Urinary bladder (tissue), 4 donors: ENCODE results near the gene GNG2. TPM values are rescaled to one million over a fixed set of nuclear protein-coding genes. Genes with fewer than 3 reads are reported as not detected.

Experiments
- DNase-seq: peaks from one replicate; pipeline ENCODE4 v3.0.0-alpha.2; 2015; ENCODE audit errors: extremely low spot score
- H3K27ac ChIP-seq: one replicate; pipeline ENCODE4 v1.5.1; 2013; ENCODE audit warnings: low read depth, mild to moderate bottlenecking, moderate library complexity
- H3K36me3 ChIP-seq: one replicate; pipeline ENCODE4 v1.6.1; 2013; ENCODE audit warnings: mild to moderate bottlenecking, moderate library complexity; ENCODE audit not compliant: insufficient read depth
- H3K4me1 ChIP-seq: one replicate; pipeline ENCODE4 v1.6.1; 2013; ENCODE audit warnings: mild to moderate bottlenecking, moderate library complexity; ENCODE audit not compliant: insufficient read depth
- H3K4me3 ChIP-seq: one replicate; pipeline ENCODE4 v1.5.1; 2013; ENCODE audit warnings: low read depth, low read length
- WGBS: extraction: QIAGEN DNeasy Blood & Tissue Kit; methylation state at CpG from one replicate; pipeline ENCODE4 v1.1.7; 2013; 5-methylcytosine and 5-hydroxymethylcytosine counted together
- polyA plus RNA-seq: library from polyadenylated mRNA; stranded (reverse); fragments of 200-250 nt; gene quantifications from one replicate; pipeline ENCODE4 v1.2.3, GENCODE V29; 2013
- total RNA-seq: library from RNA; depleted of rRNA; stranded (reverse); fragments of >200 nt; gene quantifications from one replicate; pipeline ENCODE4 v1.2.3, GENCODE V29; 2014
- donor health status: healthy with polysubstance abuse.
- donor health status: healthy.

The GNG2 gene
- total and polyA plus RNA-seq, 2 donors: 9.6 to 44.1 TPM

DNA sequence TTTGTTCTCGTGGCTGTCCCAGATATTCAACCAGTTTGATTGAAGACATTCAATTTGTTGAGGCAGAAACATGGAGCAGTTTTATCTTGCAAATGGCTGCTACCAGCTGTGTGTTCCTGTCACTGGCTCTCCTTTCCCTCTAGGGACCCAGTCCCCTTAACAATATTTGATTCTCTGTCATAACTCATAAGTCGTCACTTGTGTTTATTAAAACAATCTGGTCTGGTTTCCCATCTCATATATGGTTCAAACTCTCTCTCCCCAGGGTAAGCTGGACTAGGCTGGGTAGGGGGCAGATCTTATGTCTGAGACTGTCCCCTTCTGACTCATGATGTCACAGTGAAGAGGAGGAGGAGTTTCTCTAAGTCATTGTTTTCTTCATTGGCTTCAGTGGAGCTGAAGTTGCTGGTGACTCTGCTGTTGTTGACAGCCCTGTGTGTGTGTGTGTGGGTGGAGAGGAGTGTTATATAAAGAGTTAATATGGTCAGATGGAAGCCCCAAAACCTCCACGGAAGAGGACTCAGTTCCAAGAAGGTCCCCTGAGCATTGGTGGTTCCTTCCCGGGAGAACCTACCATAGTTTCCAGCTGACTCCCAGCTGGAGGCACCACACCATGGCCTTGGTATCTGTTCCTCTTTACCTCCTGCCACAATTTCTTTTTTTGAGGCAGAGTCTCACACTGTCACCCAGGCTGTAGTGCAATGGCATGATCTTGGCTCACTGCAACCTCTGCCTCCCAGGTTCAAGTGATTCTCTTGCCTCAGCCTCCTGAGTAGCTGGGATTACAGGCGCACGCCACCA is 16.1 kb upstream of the GNG2 start:
- Histone ChIP-seq H3K4me3 (no peak overlapping the region), H3K4me1 (no peaks in the 10 kb centered on the region), H3K27ac (no peak overlapping the region), H3K36me3 (no peaks in the 10 kb centered on the region)
- DNase-seq: no peak
- WGBS: 86% methylated on average over 6 of the region's 6 CpGs

- no peaks in the 10 kb centered on the region for H3K4me1 ChIP-seq
- WGBS: 85% methylated on average over 3 of the region's 3 CpGs
- H3K27ac ChIP-seq: no peak overlapping the region
- H3K4me3 ChIP-seq: no peak overlapping the region
- no peaks in the 10 kb centered on the region for H3K36me3 ChIP-seq
- DNase-seq: no peak
These were observed 14.6 kb upstream of the GNG2 start for GRCh38 chr14:51845811-51846210.

GRCh38 chr14:51846631-51847488 is 13.6 kb upstream of the GNG2 start:
- H3K36me3 ChIP-seq: no peaks in the 10 kb centered on the region
- H3K4me1 ChIP-seq: no peaks in the 10 kb centered on the region
- H3K27ac ChIP-seq: no peak overlapping the region
- peak; percentile 55 for DNase-seq
- H3K4me3 ChIP-seq: peak overlapping the region; percentile 13
- WGBS: 29% methylated on average over 16 of the region's 16 CpGs

DNA sequence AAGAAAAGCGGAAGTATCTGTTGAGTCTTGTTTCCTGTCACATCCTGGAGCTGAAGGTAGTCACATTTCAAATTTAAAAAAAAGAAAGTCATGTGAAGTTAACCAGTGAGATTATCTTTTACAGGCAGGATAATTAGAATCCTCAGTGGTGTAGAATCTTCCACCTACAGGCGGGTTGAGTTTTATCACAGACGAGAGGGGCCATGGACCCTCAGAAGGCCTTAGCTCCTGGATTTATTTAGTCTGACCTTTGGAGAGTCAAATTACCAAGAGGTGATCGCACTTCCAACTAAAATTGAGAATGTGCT is 13.0 kb upstream of the GNG2 start:
- Histone ChIP-seq H3K36me3 (no peaks in the 10 kb centered on the region), H3K27ac (no peak overlapping the region), H3K4me3 (no peak overlapping the region), H3K4me1 (no peaks in the 10 kb centered on the region)
- 73% methylated on average over 4 of the region's 4 CpGs for WGBS
- DNase-seq: no peak

- Histone ChIP-seq H3K27ac (no peak overlapping the region), H3K4me3 (no peak overlapping the region), H3K4me1 (no peaks in the 10 kb centered on the region), H3K36me3 (no peaks in the 10 kb centered on the region)
- 86% methylated on average over 4 of the region's 4 CpGs for whole genome bisulfite sequencing
- DNase-seq: no peak
These were observed 12.3 kb upstream of the GNG2 start for GRCh38 chr14:51848120-51848519.

DNA sequence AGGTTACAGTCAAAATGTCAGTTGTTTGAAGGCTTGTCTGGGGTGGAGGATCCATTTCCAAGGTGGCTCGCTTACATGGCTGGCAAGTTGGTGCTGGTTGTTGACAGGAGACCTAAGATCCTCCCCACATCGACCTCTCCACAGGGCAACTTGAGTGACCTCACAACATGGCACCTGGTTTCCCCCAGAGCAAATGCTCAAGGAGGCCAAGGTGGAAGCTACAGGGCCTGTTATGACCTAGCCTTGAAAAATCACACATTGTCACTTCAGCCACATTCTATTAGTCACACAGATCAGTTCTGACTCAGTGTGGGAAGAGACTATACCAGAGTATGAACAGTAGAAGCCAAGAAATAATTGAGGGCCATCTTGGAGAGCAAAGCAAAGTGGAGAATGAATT is 11.3 kb upstream of the GNG2 start:
- H3K36me3 ChIP-seq: no peaks in the 10 kb centered on the region
- H3K4me1 ChIP-seq: no peaks in the 10 kb centered on the region
- no peak overlapping the region for H3K4me3 ChIP-seq
- no peak overlapping the region for H3K27ac ChIP-seq
- DNase-seq: no peak
- WGBS: 89% methylated on average over 2 of the region's 2 CpGs

GRCh38 chr14:51850651-51851050 is 9.8 kb upstream of the GNG2 start:
- Histone ChIP-seq H3K36me3 (no peaks in the 10 kb centered on the region), H3K27ac (no peak overlapping the region), H3K4me3 (no peak overlapping the region), H3K4me1 (no peaks in the 10 kb centered on the region)
- 81% methylated on average over 1 of the region's 1 CpG for WGBS
- no peak for DNase-seq

DNA sequence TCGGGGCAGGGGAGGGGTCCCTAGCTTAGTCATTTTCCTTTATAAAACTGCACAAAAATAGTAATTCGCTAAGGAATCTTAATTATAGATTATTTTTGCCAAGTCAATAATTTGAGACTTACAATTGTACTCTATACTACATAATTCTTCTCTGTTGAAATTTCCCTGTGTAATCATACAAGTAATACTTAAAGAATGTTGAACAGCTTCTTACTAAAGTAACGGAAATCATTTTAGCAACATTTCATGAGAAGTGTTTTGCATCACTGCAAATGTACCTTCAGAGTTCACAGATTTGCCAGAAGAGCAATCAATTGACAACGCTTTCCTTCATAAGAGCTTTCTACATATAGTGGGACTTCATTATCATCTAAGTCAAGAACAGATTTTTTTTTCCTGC is 7.9 kb upstream of the GNG2 start:
- H3K4me1 ChIP-seq: no peaks in the 10 kb centered on the region
- no peaks in the 10 kb centered on the region for H3K36me3 ChIP-seq
- DNase-seq: no peak
- WGBS: 76% methylated on average over 4 of the region's 4 CpGs
- H3K4me3 ChIP-seq: no peak overlapping the region
- no peak overlapping the region for H3K27ac ChIP-seq

DNA sequence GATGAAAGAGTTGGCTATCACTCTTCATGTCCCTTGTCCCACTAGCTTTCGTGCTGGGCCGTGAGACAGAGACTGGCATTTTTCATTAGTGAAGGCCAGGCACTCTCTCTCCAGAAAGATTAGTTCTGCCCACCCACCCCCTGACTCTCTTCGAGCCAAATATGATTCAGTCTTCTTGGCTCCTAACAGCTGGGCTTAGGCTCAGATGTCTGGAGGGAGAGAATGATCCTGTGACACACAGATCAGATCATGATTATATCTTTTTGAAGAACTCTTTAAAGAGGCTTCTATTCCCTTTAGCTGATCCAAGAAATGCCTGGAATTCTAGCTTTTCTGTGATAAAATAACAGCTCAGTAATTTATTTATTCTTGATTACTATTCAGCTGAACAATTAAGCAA is 5.2 kb upstream of the GNG2 start:
- 48% methylated on average over 3 of the region's 3 CpGs for WGBS

DNA sequence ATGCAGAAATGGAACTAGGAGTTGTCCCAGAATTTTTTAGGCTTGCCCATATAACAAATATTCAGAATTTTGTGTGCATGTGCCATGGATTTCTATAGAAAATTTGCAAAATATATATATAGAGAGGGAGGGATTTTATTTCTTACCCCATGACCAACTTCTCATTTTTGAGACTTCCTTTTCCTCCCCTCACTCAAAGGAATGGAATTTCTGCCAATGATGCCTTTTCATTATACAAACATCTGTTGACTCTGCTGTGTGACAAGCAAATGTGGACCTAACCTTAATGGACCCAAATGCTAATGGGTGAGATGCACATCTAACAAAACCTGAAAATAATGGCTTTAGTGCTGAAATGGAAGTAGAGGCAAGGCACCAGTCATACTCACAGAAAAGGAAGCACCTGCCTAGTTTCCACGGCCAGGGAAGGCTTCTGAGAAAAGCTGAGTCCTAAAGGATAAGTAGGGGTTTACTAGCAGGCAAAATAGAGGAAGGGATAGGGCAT is 3.6 kb upstream of the GNG2 start:
- no peaks in the 10 kb centered on the region for H3K36me3 ChIP-seq
- 92% methylated on average over 1 of the region's 1 CpG for WGBS
- no peak for DNase-seq
- no peak overlapping the region for H3K4me3 ChIP-seq
- no peak overlapping the region for H3K27ac ChIP-seq
- no peaks in the 10 kb centered on the region for H3K4me1 ChIP-seq

More for the DNA sequence above, 5.2 kb upstream of the GNG2 start:
- Histone ChIP-seq H3K4me1 (no peaks in the 10 kb centered on the region), H3K27ac (no peak overlapping the region), H3K36me3 (no peaks in the 10 kb centered on the region), H3K4me3 (no peak overlapping the region)
- no peak for DNase-seq

DNA sequence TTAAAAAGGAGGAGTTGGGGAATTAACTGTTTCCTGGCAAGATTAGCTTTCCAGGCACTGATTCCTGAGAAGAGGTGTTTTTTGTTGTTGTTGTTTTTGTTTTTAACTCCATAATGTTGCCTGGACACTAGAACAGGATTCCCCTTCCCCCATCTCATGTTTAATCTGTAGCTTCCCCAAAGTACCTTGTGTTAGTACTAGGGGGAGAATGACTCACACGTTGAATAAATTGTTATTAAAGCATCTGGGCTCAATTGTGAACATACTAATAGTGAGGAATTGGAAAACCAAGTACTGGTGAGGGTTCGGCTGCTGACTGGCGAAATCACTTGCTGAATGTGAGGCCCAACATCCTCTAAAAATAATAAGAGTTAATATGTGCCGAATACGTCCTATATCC is 1.3 kb upstream of the GNG2 start:
- DNase-seq: no peak
- Histone ChIP-seq H3K4me1 (no peaks in the 10 kb centered on the region), H3K4me3 (no peak overlapping the region), H3K36me3 (no peaks in the 10 kb centered on the region), H3K27ac (no peak overlapping the region)
- 83% methylated on average over 5 of the region's 5 CpGs for WGBS

DNA sequence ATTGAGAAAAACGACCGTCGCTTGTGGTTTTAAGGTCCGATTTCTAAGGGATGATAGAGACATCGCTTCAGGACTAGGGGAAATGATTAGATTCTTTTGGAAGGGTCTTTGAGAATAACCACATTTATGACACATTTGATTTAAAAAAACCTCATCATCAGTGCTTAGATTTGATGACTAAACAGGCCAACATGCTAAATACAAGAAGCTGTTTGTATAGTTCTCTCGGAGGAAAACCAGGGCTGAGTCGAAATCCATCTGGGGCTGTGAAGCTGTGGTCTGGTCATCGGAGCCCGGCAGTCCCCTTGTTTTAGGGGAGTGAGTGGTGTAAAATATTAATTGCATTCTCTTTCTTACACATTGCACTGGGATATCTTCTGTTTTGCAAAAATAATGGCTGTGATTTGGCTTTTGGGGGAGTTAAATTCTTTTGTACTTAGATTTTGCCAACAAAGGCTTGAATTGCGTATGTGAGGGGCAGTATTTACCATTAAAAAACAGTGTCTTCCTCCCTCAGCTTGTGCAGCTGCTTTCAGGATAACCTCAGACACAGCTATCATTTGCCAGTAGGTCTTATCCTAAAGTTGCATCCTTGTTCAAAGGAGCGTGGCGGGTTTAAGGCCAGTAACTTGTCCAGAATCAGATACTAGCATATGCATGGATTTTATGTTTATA is 550 bp downstream of the GNG2 start:
- no peak for DNase-seq
- 9% methylated on average over 12 of the region's 12 CpGs for whole genome bisulfite sequencing
- Histone ChIP-seq H3K4me3 (peak overlapping the region; percentile 32), H3K27ac (no peak overlapping the region), H3K4me1 (no peaks in the 10 kb centered on the region), H3K36me3 (no peaks in the 10 kb centered on the region)

DNA sequence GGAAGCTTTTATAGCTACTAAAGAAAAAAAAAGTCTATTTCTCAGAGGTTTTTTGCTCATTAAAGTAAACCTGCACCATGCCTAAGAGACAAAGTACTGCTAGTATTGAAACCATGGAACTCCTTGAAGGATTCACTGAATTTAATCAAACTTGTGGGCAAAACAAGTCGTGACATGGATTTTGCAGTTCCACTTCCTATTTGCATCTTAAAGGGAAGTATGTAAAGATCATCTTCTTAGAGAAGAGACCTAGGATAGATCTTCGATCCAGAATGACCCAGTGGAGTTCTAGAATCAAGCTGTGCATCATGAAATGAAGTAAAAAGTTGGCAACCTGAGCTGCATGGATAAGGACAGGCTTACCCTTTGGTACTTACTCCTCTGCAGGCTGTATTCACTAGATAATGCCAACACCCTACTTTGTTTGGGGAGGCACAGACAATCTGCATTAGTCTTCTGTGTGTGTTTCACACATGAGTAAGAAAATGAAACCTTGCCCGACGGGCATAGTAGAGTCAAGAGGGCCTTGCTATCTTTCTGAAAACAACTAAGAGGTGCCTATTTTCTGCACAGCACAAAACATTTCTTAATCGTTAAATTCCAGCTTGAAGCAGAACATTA is 1.9 kb downstream of the GNG2 start:
- Histone ChIP-seq H3K27ac (no peak overlapping the region), H3K36me3 (no peaks in the 10 kb centered on the region), H3K4me1 (no peaks in the 10 kb centered on the region), H3K4me3 (peak overlapping the region; percentile 8)
- no peak for DNase-seq
- WGBS: 79% methylated on average over 5 of the region's 5 CpGs
